ENCODE results near the gene ZFP36L2.

Gene ZFP36L2

DNA sequence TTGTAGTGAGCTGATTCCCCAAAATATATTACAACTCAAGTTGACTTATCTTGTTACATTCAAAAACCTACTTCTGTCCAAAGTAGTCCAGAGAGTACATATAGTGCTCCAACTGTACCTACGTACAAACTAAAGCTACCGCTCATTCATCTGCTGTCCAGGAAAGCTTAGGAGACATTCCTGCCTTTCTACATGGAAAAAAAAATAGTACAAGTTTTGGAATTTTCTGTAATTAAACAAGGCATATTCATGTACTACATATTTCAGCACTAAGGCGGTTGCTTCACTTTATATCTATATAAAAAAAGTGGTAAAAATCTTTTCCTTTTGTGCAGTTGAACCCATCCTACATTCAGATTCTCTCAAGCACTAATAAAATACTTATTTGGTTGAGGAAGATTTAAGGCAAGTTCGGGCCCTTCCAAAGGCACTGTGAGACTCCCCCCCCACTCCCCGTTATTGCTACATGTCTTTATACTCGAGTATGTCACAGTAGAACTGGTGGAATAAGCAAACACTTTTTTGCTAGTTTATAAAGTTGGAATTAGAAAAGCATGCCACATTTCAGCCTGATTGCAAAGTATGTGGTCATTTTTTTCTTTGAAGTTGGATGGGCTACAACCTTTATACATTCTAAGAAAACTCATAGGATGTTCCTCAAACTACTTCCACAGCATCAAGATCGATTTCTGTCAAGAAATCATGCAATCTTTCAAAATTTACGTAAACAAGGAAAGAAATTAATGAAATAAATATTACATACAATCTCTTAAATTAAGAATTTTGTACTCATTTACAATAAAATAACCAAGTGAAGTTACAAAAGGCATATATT is 3.7 kb downstream of the ZFP36L2 start:
- DNase-seq, result peak; percentile 72

DNA sequence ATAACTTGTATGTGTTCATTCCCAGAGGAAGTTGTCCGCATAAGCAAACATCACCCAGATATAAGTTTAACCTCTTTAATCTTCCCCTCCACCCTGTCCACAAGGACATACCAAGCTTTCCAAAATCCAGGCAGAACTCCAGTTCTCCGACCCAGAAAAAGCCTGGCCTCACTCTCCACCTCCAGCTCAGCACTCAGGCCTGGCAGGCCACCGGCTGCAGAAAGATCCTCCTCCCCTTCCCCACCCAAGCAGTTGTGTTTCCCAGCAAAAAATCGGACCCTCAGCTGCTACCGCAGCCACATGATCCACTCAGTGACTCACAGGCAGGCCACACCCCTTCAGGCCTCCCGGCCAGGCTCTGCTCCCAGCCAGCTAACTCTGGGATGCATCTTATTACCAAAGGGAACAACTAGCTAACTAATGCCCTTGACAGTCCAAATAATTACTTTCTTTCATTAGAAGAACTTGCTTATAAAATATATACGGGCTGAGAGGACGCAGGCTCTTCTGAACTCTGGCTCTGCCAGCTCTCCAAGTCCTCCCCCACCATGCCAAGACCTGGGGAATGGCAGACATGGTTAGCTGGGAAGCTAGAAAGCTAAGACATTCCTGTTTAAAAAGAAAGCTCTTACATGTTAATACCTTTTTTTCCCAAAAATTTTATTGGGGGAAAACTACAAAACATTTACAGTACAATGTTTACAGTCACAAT is 4.5 kb downstream of the ZFP36L2 start:
- DNase-seq, result peak; percentile 93

GRCh38 chr2:43221124-43221762 is 5.2 kb downstream of the ZFP36L2 start:
- DNase-seq, result peak; percentile 88

- DNase-seq, result peak; percentile 61
Measured at GRCh38 chr2:43220760-43221123, 5.7 kb downstream of the ZFP36L2 start.

GRCh38 chr2:43220229-43220751 is 6.1 kb downstream of the ZFP36L2 start:
- no peak for DNase-seq

DNA sequence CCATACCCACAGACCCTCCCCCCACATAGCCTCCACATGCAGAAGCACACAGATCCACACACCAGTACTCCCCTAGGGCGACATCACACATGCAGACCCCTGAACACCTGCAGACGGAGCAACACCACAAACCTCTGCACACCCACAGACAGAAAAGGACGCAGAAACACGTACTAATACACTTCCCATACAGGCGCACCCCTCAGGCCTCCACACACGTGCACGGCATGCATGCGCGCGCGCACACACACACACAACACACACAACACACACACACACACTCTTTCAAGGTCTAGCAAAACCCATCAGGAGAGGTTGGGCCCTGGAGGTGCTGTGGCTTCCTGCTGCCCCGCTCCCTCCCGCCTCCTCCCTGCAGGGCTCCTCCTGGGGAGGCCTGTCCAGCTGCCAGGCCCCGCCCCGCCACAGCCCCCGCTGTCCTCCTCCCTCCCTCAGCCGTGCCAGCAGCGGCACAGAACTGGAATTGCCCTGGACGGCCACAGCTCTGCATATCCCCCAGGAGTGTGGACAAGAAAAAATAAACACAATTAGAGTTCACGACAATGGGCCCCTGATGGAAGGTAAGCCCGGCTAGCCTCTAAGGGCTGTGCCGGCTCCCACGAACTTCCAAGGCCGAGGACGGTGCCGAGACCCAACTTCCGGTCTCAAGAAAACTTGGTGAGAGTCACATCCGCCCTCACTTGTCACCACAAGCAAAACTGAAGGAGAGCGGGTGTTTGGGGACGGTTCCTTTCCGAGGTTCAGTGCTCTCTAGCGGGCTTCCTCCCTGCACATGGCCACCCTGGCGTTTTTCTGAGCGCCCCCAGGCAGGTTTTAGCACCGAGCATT is 6.8 kb downstream of the ZFP36L2 start:
- DNase-seq, result peak; percentile 96

GRCh38 chr2:43218702-43219382 is 7.6 kb downstream of the ZFP36L2 start:
- DNase-seq, result peak; percentile 87

GRCh38 chr2:43218155-43218701 is 8.2 kb downstream of the ZFP36L2 start:
- DNase-seq, result peak; percentile 88

GRCh38 chr2:43217228-43218154 is 8.9 kb downstream of the ZFP36L2 start:
- peak; percentile 54 for DNase-seq

GRCh38 chr2:43216629-43217028 is 9.8 kb downstream of the ZFP36L2 start:
- DNase-seq, result no peak

- no peak for DNase-seq
Measured at GRCh38 chr2:43215673-43216255, 10.6 kb downstream of the ZFP36L2 start.

- no peak for DNase-seq
Measured at GRCh38 chr2:43214253-43214652, 12.2 kb downstream of the ZFP36L2 start.

DNA sequence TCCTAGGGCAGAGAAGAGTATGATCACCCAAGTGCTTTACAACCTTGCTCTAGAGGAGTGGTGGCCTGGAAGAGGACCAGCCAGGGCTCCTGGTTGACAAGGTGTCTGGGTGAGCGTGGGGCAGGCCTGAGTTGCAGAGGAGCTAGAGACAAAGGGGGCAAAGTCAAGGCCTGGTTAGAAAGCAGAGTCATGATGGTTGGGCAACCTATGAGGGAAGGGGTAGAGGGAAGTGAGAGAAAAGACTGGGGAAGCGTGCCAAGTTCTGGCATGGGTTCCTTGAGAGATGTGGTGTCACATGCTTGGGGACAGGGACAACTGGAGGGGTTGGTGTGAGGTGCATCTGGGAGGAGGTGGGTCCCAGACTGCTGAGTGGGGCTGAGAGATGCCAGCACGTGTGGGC is 13.5 kb downstream of the ZFP36L2 start:
- DNase-seq, result peak; percentile 92

- peak; percentile 79 for DNase-seq
Measured at GRCh38 chr2:43212216-43212835, 14.1 kb downstream of the ZFP36L2 start.

- peak; percentile 95 for DNase-seq
Measured at GRCh38 chr2:43210467-43211303, 15.7 kb downstream of the ZFP36L2 start.

GRCh38 chr2:43210125-43210466 is 16.3 kb downstream of the ZFP36L2 start:
- DNase-seq, result no peak

- DNase-seq, result peak; percentile 36
Measured at GRCh38 chr2:43209204-43209717, 17.1 kb downstream of the ZFP36L2 start.

DNA sequence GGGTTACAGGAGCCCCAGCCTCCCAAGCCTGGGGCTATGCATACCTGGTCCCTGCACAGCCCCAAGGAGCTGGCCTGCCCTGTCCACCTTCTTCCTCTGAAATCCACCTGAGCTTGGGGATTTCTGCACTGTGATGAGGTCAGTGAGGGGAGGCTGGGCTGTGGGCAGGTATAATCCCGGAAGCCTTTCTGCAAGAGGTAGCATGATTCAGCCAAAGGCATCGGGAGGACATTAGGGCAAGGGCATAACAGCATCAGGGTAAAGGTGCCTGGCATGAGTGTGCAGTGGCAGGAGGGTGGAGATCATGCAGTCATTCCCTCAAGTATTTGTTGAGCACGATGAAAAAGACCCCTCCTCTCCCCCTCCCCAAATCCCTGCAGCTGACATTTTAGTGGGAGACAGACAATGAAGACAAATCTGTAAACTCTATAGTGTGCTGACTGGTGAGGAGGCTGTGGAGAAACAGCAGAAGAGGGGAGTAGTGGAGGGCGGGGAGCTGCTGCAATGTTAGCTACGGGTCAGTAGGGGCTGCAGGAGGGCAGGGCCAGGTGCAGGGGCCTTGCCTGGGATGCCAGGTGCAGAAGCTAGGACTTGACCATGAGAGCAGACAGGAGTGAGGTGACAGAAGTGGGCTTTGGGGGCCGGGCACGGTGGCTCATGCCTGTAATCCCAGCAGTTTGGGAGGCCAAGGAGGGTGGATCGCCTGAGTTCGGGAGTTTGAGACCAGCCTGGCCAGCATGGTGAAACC is 18.7 kb downstream of the ZFP36L2 start:
- DNase-seq, result peak; percentile 31
